DMS53 treated with DMSO at 0.1 percent for 48 hours (cell line): ENCODE measurements around the gene TCOF1.

Source experiments
- DNase-seq: peaks from one replicate; lab custom pipeline; 2025; ENCODE audit not compliant: unreplicated experiment; lab: John Stamatoyannopoulos, UW

TCOF1 gene

GRCh38 chr5:150322202-150322601 lies 35.3 kb upstream of the TCOF1 start:
- DNase-seq = no peak

GRCh38 chr5:150323092-150323491 lies 34.4 kb upstream of the TCOF1 start:
- no peak for DNase-seq

- no peak for DNase-seq
These were observed 33.7 kb upstream of the TCOF1 start for GRCh38 chr5:150323819-150324218.

GRCh38 chr5:150325426-150325825 lies 32.1 kb upstream of the TCOF1 start:
- no peak for DNase-seq

- DNase-seq = no peak
These were observed 30.8 kb upstream of the TCOF1 start for GRCh38 chr5:150326707-150327106.

- DNase-seq = no peak
These were observed 30.4 kb upstream of the TCOF1 start for GRCh38 chr5:150327139-150327538.

- DNase-seq = no peak
These were observed 29.0 kb upstream of the TCOF1 start for GRCh38 chr5:150328515-150328914.

- DNase-seq = no peak
These were observed 28.5 kb upstream of the TCOF1 start for GRCh38 chr5:150329038-150329437.

- DNase-seq = no peak
These were observed 27.3 kb upstream of the TCOF1 start for GRCh38 chr5:150329881-150330876.

- no peak for DNase-seq
These were observed 24.1 kb upstream of the TCOF1 start for GRCh38 chr5:150333400-150333799.

- no peak for DNase-seq
These were observed 21.7 kb upstream of the TCOF1 start for GRCh38 chr5:150335778-150336177.

- no peak for DNase-seq
These were observed 19.0 kb upstream of the TCOF1 start for GRCh38 chr5:150338546-150338945.

GRCh38 chr5:150339165-150339564 lies 18.3 kb upstream of the TCOF1 start:
- no peak for DNase-seq

GRCh38 chr5:150339841-150340240 lies 17.7 kb upstream of the TCOF1 start:
- DNase-seq = no peak

GRCh38 chr5:150340614-150341255 lies 16.8 kb upstream of the TCOF1 start:
- DNase-seq = no peak

- DNase-seq = no peak
These were observed 16.2 kb upstream of the TCOF1 start for GRCh38 chr5:150341331-150341730.

- no peak for DNase-seq
These were observed 15.5 kb upstream of the TCOF1 start for GRCh38 chr5:150341989-150342388.

GRCh38 chr5:150342583-150342982 lies 14.9 kb upstream of the TCOF1 start:
- no peak for DNase-seq

- no peak for DNase-seq
These were observed 13.4 kb upstream of the TCOF1 start for GRCh38 chr5:150343994-150344631.

GRCh38 chr5:150345716-150346115 lies 11.8 kb upstream of the TCOF1 start:
- DNase-seq = no peak

GRCh38 chr5:150346592-150346991 lies 10.9 kb upstream of the TCOF1 start:
- no peak for DNase-seq

GRCh38 chr5:150347003-150347402 lies 10.5 kb upstream of the TCOF1 start:
- DNase-seq = no peak
